Esophagus mucosa (tissue), 1 donor: Measurements from ENCODE around the gene SKP1. TPM values are rescaled to one million over a fixed set of nuclear protein-coding genes. Genes with fewer than 3 reads are reported as not detected.

Experiments used
- ATAC-seq: fragments of 200-7000 bp; cut with Tn5 transposase; one replicate; pipeline ENCODE4 v1.9.1; 2020
- total RNA-seq: library from RNA; stranded (reverse); gene quantifications from one replicate; pipeline ENCODE4 v1.2.4, GENCODE V29; 2023
- donor health status: DM: yes; HTN: yes; CAD: no.

SKP1 gene
- total RNA-seq, 1 donor from 2014 or later, result 206 TPM

DNA sequence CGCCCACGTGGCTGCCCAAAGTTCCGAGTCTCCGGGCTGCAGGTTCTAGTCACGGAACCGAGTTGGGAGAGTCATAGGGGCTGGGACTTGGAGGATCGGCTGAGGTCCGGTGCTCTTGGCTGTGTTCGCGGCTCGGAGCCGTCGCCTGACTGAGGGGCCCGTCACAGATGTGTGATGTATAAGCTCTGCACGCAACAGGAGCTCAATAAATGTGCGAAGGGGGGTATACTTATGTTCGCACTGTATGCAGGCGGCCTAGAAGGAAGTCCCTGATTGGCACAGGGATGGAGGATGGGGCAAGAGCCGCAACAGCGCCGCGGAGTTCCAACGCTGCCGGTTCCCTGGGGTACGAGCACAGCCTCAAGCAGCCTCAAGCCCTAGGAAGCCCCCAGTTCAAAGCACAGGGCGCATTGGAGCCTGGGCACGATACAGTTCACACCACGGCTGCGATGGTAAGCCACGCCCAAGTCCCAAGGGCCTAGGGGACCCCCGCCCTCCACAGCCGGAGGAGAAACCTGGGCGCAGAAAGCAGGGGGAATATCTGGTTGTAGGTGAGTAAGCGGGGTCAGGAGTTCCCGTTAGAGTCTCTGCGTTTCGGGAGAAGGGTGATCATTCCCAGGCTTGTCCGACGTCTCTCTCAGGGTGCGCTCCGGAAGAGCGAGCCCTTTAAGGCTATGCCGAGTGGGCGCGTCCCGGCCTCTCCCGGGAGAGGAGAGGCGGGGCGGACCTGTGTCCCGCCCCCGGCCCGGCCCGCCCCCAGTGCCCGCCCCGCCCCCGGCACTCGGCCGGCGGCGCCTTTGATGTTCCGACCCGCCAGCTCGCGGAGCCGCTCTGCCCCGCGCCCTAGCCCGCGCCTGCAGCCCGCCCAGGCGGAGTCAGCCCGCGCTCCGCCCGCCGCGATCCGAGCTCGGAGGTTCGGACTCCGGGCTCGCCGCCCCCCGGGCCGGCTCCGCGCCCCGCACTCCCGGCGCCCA is 62.6 kb downstream of the SKP1 start, which contains the start of gene TCF7:
Gene TCF7, plus strand, starts transcription at position 780 of the 974 bp plus-strand sequence. CDS start 226 bp downstream, outside the sequence.
- peak; percentile 92 for ATAC-seq

DNA sequence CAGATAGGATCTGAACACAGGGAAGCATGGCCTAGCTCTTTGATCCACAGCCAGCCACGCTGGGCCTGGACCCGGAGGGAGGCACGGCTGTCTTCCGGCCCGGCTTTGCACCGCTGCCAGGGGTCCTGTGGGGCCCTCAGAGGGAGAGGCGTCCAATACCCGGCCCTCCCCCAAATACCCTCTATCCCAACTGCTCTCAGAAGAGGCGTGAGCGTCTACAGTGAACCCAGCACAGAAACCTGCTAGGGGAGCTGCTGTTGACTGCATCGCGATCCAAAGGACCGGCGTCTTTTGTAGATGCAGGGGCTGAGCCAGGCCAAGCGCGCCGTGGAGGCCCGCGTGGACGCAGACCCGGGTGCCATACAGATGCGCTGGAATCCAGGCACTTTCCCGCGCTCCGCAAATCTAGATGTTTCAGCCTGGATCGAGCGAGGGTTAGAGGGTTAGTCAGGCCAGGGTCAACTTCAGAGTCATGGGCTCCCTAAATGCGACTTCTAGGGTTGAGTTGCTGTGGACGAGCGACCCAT is 63.3 kb downstream of the SKP1 start:
- no peak for ATAC-seq

- no peak for ATAC-seq
These were observed 63.9 kb downstream of the SKP1 start for GRCh38 chr5:134112726-134113362.

DNA sequence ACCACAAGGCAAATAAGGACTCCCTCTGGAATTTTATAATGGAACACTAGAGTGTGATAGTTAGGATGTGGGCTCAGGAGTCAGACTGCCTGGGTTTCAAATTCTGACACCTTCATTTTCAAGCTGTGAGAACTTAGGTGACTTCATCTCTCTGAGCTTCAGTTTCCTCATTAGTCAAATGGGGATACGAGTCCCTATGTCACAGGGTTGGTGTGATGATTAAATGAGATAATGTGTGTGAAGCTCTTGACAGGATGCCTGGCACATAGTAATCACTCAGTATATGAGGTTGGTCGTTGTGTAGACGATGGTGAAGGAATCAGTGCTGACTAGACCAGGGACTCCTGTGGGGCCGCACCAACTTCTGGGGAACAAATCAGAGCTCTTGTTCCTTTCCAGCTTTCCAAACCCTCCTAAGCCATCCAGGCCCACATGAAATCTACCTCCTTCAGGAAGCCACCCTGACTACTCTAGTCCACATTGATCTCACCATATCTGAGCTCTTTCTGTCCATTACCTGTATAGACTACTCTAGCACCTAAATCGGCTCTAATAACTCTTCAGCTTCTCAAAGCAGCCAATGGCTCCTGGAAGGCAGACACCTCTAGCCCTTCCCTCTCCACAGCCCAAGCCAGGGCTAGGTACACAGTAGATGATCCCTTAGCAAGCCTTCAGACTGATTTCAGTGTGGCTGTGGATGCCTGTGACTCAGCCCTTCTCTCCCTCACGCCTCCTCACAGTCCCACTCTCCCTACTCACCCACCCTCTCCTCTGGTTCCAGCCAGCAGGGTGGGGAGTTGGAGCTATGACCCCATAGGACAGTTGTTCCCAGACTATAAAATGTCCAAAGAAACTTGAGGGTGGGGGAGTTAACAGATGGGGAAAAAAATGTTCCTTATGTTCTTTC is 64.8 kb downstream of the SKP1 start:
- ATAC-seq, result no peak

- ATAC-seq, result peak; percentile 44
These were observed 66.4 kb downstream of the SKP1 start for GRCh38 chr5:134110382-134110781.

GRCh38 chr5:134107779-134108178 is 69.0 kb downstream of the SKP1 start:
- ATAC-seq, result no peak

- no peak for ATAC-seq
These were observed 69.6 kb downstream of the SKP1 start for GRCh38 chr5:134106991-134107701.

- ATAC-seq, result no peak
These were observed 72.6 kb downstream of the SKP1 start for GRCh38 chr5:134103998-134104654.

GRCh38 chr5:134103397-134103796 is 73.4 kb downstream of the SKP1 start:
- ATAC-seq, result no peak

DNA sequence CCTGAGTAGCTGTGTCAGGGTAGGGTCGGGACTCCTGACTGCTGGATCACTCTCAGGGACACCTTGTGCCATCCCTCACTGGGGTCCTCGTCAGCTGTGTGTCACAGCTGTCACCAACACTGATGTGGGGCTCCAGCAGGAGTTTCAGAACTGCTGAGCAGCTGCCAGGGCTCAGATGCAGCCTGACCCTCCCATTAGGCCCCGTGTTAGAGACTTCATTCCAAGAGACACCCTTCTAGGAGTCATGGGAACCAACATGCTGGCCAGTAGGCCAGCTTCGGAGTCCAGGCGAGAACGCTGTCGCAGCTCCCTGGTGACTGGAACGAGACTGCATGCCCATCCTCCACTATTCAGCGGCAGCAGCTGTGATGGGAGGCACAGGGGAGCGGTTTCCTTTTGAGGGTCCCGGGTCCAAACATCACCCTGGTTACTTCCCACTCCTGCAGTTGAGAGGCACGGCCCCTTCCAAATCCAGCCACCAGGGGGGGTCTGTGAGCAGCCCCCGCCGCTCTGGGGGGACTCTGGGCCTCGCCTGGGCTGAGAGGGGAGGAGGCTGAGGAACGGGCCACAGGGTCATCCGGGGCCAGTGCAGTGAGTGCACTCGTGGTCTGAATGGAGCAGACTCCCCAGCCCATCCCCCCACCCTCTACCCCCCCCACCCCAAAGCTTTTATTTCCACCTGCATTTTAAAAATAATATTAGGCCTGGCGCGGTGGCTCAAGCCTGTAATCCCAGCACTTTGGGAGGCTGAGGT is 74.9 kb downstream of the SKP1 start:
- peak; percentile 62 for ATAC-seq

- ATAC-seq, result peak; percentile 70
These were observed 76.3 kb downstream of the SKP1 start for GRCh38 chr5:134100283-134101091.

DNA sequence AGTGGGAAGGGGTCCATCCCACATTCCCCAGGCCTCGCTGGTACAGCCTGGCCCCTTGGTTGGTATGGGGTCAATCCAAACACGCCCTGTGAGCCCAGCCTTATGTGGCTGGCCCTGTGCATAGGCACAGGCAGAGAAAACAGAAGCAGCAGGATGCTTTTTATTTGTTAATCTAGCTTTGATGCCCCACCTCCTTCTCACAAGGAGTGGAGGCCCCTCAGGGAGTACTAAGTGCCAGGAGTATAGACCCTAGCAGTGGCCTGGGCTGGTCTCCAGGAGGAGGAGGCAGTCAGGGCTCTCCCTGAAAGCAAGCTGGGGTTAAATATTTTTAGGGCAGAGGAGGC is 76.8 kb downstream of the SKP1 start:
- ATAC-seq, result no peak

DNA sequence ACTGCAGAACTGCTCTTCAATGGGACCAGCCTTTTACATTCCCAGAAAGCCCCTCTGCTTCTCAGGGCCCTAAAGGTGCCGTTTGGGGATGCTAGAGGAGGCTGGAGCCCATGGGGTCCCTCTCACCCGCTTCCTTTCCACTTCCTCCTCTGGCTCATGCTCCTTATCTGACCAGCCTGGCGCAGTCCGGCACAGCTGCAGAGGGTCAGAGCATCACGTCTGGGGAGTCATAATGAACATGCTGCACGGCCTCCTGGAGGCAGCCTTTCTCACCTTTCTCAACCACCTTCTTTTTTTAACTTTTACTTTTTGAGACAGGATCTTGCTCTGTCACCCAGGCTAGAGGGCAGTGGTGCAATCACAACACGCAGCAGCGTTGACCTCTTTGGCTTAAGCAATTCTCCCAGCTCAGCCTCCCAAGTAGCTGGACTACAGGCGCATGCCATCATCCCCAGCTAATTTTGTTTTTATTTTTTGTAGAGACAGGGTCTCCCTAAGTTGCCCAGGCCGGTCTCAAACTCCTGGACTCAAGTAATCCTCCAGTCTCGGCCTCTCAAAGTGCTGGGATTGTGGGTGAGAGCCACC is 77.4 kb downstream of the SKP1 start:
- no peak for ATAC-seq

Other genes starting within 250 kb of the SKP1 start
- 14.3 TPM for gene C5orf15, start 208.3 kb downstream of the SKP1 start, total RNA-seq
- 154 TPM for gene VDAC1, start 172.0 kb downstream of the SKP1 start, total RNA-seq
- 4.6 TPM for gene TCF7, start 62.3 kb downstream of the SKP1 start, total RNA-seq
- 144 TPM for gene PPP2CA, start 49.1 kb upstream of the SKP1 start, total RNA-seq
- gene CDKL3, start 190.2 kb upstream of the SKP1 start, total RNA-seq, result 0.96 TPM
- gene UBE2B, start 194.6 kb upstream of the SKP1 start, total RNA-seq, result 56.6 TPM
- gene CDKN2AIPNL, start 234.9 kb upstream of the SKP1 start, total RNA-seq, result 19.4 TPM